Measurements from ENCODE around the gene NPIPB8. TPM values are rescaled to one million over a fixed set of nuclear protein-coding genes. Genes with fewer than 3 reads are reported as not detected.
A peak's percentile ranks its signal among the peaks of the same experiment; 100 is the strongest.

Gene NPIPB8
- total and polyA plus RNA-seq, 2 of the 13 experiments (the other 11 are each of a cell fraction or from before 2014, with no cell fraction given): 0.49 to 2.3 TPM

GRCh38 chr16:28609631-28610594 is 28.0 kb upstream of the NPIPB8 start, which contains the start of gene SULT1A1 (continued):
- TF ChIP-seq EHMT2 (IDR thresholded peaks at IDR 0.05; ENCODE audit: borderline replicate concordance, low read depth, low read length) (no peak), ATF6 (CRISPR knock-in tag; conservative IDR thresholded peaks at IDR 0.05) (no peak), ZNF329 (CRISPR knock-in tag; IDR thresholded peaks at IDR 0.05; ENCODE audit: low read depth) (no peak), ZNF598 (CRISPR knock-in tag; IDR thresholded peaks at IDR 0.05; ENCODE audit: borderline replicate concordance) (peak; percentile 82; the same call in 1 of the 2 replicates), RFXAP (CRISPR knock-in tag; IDR thresholded peaks at IDR 0.05; ENCODE audit: borderline replicate concordance) (peak; percentile 12; the same call in 1 of the 2 replicates), ZNF749 (CRISPR knock-in tag; IDR thresholded peaks at IDR 0.05; ENCODE audit: borderline replicate concordance) (peak; percentile 59; the same call in 1 of the 2 replicates), NFE2L2 (IDR thresholded peaks at IDR 0.05; ENCODE audit: low read length) (no peak), CEBPG (CRISPR knock-in tag; IDR thresholded peaks at IDR 0.05) (0 out of 2 replicates have a peak, but pooled peaks have one; percentile 18), NFAT5 (CRISPR knock-in tag; IDR thresholded peaks at IDR 0.05) (no peak), ZNF451 (CRISPR knock-in tag; IDR thresholded peaks at IDR 0.05) (peak; percentile 65), SRSF1 (optimal IDR thresholded peaks at IDR 0.05; ENCODE audit: low read depth, low read length) (no peak), ARID5B (CRISPR knock-in tag; IDR thresholded peaks at IDR 0.05) (0 out of 2 replicates have a peak, but pooled peaks have one; percentile 20)
- TF ChIP-seq, protein P1, sequence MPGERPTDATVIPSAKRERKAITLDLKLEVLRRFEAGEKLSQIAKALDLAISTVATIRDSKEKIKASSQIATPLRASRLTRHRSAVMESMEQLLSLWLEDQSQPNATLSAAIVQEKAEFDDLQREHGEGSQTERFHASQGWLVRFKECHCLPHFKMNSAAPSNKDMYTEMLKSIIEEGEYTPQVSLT (CRISPR knock-in tag; IDR thresholded peaks at IDR 0.05; ENCODE audit: borderline replicate concordance, low read depth): 0 out of 2 replicates have a peak, but pooled peaks have one; percentile 67

All from HepG2 (cell line).